ENCODE data around the gene MPPED1.

DNA sequence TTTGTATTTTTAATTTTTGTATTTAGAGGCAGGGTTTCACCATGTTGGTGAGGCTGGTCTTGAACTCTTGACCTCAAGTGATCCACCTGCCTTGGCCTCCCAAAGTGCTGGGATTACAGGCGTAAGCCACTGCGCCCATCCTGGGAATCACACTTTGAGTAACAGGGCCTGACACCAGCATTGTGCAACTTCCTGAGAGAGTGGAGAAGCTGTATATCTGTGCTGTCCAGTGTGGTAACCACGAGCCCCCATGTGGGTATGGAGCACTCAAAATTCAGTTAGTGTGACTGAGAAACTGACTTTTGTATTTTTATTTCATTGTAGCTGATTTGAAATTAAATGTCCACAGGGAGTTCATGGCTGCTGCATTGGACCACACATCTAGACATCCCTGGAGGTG, 36.2 kb downstream of the MPPED1 start:
- TF ChIP-seq, protein P1, sequence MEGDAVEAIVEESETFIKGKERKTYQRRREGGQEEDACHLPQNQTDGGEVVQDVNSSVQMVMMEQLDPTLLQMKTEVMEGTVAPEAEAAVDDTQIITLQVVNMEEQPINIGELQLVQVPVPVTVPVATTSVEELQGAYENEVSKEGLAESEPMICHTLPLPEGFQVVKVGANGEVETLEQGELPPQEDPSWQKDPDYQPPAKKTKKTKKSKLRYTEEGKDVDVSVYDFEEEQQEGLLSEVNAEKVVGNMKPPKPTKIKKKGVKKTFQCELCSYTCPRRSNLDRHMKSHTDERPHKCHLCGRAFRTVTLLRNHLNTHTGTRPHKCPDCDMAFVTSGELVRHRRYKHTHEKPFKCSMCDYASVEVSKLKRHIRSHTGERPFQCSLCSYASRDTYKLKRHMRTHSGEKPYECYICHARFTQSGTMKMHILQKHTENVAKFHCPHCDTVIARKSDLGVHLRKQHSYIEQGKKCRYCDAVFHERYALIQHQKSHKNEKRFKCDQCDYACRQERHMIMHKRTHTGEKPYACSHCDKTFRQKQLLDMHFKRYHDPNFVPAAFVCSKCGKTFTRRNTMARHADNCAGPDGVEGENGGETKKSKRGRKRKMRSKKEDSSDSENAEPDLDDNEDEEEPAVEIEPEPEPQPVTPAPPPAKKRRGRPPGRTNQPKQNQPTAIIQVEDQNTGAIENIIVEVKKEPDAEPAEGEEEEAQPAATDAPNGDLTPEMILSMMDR (IDR thresholded peaks at IDR 0.05; ENCODE audit: low read depth, low read length, missing input control), result no peak
- TF ChIP-seq, protein P2, sequence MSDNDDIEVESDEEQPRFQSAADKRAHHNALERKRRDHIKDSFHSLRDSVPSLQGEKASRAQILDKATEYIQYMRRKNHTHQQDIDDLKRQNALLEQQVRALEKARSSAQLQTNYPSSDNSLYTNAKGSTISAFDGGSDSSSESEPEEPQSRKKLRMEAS (IDR thresholded peaks at IDR 0.05), result no peak

Measured in liver (tissue), 2 donors.